HK-2 (cell line): ENCODE data around the gene TOX3.

Experiments used
- DNase-seq: peaks from one replicate; pipeline ENCODE4 v3.0.0-alpha.2; 2018; ENCODE audit not compliant: unreplicated experiment

The TOX3 gene

GRCh38 chr16:52398021-52398420 is 148.9 kb downstream of the TOX3 start:
- DNase-seq: no peak

- no peak for DNase-seq
Measured at GRCh38 chr16:52393448-52393847, 153.5 kb downstream of the TOX3 start.

DNA sequence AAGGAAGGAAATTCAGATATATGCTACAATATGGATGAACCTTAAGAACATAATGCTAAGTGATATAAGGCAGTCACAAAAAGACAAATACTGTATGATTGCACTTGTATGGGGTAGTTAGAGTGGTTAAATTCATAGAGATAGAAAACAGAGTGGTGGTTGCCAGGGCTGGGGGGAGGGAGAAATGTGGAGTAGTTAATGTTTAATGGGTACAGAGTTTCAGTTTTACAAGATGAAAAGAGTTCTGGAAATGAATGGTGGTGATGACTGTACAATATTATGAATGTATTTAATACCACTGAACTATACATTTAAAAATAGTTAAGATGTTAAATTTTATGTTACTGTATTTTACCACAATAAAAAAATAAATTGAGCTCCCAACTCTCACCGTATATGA is 157.9 kb downstream of the TOX3 start:
- no peak for DNase-seq
